ENCODE measurements around the gene PARD3B.

PARD3B gene

DNA sequence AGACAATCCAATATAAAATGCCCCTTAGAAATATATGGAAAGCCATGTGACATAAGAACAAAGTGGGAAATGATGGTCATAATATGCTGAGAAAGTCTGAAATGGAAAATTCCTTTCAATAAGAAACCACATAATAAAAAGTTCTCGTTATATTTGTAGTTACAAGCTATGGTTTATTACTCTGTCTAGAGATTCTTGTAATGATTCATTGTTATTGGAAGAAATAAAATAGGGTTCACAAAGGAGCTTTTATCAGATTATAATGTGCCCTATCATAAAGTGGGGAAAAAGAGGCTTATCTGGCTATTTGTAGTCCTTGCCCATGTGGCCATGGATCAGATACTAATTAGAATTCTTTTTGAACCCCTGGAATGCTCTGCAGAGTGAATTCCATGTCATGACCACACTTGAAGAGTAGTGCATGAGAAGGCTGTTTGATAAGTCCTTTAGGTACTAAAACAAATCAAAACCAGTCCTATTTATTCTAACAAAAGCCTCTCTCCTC, 716.3 kb downstream of the PARD3B start:
- no peak for TF ChIP-seq PAX5 (IDR thresholded peaks at IDR 0.05; ENCODE audit: insufficient read depth, low read length, severe bottlenecking)
- no peak for TF ChIP-seq POLR2AphosphoS5 (IDR thresholded peaks at IDR 0.05; ENCODE audit: low read depth, low read length)
- no peak for TF ChIP-seq POU2F2 (IDR thresholded peaks at IDR 0.05; ENCODE audit: low read depth, low read length)
- no peak for TF ChIP-seq SPI1 (IDR thresholded peaks at IDR 0.05; ENCODE audit: low read depth, low read length)
- TF ChIP-seq POLR2A (IDR thresholded peaks at IDR 0.05; ENCODE audit: low read depth, low read length), result no peak
- no peak for TF ChIP-seq TAF1 (IDR thresholded peaks at IDR 0.05; ENCODE audit: low read depth, low read length)
- DNase-seq (ENCODE audit: insufficient read length, low spot score) (no peak), FAIRE-seq (no peak)

DNA sequence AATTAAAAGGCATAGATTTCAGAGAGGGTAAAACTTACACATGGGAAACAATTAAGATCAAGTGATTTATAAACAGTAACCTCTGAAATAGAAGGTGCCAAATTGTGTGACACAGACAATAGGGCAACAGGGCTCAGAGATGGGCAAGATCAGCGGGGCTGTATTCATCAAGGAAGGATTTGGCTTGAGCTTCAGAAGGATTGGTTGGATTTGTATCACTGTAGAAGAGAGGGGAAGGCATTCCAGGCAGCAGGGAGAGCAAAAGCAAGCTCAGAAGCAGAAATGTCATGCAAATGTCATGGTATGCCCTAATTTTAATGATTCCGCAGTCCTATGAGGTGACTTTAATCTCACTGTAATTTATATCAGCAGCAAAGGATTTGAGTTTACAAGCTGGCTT, 722.0 kb downstream of the PARD3B start:
- no peak for FAIRE-seq

DNA sequence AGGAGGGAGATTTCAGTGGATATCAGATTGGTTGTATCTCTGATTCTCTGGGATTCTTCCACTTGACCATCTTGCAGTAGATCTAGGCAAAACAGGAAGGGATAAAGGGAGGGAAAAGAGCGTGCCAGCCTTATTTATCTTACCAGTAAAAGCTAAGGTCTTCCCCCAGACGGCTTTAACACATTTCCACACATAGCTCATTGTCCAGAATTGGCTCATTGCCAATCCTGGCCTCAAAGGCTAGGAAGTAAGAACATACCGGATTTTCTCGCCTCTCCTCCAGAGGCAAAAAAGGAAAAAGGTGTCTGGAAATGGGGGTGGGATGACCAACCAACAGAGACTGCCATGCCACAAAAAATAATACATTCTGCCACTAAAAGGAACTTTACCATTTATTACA, 725.4 kb downstream of the PARD3B start:
- FAIRE-seq (no peak), DNase-seq (ENCODE audit: insufficient read length, low spot score) (no peak)
- TF ChIP-seq PAX5 (IDR thresholded peaks at IDR 0.05; ENCODE audit: insufficient read depth, low read length, severe bottlenecking) (no peak), POLR2A (IDR thresholded peaks at IDR 0.05; ENCODE audit: low read depth, low read length) (no peak), TAF1 (IDR thresholded peaks at IDR 0.05; ENCODE audit: low read depth, low read length) (no peak), SPI1 (IDR thresholded peaks at IDR 0.05; ENCODE audit: low read depth, low read length) (no peak), POU2F2 (IDR thresholded peaks at IDR 0.05; ENCODE audit: low read depth, low read length) (no peak), POLR2AphosphoS5 (IDR thresholded peaks at IDR 0.05; ENCODE audit: low read depth, low read length) (no peak)

More for the DNA sequence above, 722.0 kb downstream of the PARD3B start:
- no peak for DNase-seq (ENCODE audit: insufficient read length, low spot score)
- TF ChIP-seq POLR2A (IDR thresholded peaks at IDR 0.05; ENCODE audit: low read depth, low read length) (no peak), POU2F2 (IDR thresholded peaks at IDR 0.05; ENCODE audit: low read depth, low read length) (no peak), TAF1 (IDR thresholded peaks at IDR 0.05; ENCODE audit: low read depth, low read length) (no peak), SPI1 (IDR thresholded peaks at IDR 0.05; ENCODE audit: low read depth, low read length) (no peak), POLR2AphosphoS5 (IDR thresholded peaks at IDR 0.05; ENCODE audit: low read depth, low read length) (no peak), PAX5 (IDR thresholded peaks at IDR 0.05; ENCODE audit: insufficient read depth, low read length, severe bottlenecking) (no peak)

DNA sequence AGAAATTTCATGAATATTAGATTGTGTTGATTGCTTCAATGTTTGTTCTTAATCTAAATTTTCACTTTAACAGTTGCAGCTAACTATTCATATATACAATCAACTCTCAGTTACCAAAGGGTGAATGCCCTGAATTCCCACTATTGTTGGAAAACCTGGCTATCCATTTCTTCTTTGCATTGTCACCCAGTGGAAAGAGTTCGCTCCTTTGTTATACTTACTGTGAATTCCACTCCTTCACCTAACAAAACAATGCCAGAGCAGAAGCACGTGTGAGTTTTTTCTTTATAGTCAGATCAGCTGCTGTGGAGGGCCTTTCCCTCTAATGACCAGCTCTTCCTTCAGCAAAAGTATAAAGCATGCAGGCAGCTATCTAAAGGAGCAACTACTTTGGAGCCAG, 727.9 kb downstream of the PARD3B start:
- TF ChIP-seq POLR2AphosphoS5 (IDR thresholded peaks at IDR 0.05; ENCODE audit: low read depth, low read length), result no peak
- no peak for TF ChIP-seq PAX5 (IDR thresholded peaks at IDR 0.05; ENCODE audit: insufficient read depth, low read length, severe bottlenecking)
- no peak for TF ChIP-seq TAF1 (IDR thresholded peaks at IDR 0.05; ENCODE audit: low read depth, low read length)
- no peak for TF ChIP-seq SPI1 (IDR thresholded peaks at IDR 0.05; ENCODE audit: low read depth, low read length)
- TF ChIP-seq POLR2A (IDR thresholded peaks at IDR 0.05; ENCODE audit: low read depth, low read length), result no peak
- TF ChIP-seq POU2F2 (IDR thresholded peaks at IDR 0.05; ENCODE audit: low read depth, low read length), result no peak

DNA sequence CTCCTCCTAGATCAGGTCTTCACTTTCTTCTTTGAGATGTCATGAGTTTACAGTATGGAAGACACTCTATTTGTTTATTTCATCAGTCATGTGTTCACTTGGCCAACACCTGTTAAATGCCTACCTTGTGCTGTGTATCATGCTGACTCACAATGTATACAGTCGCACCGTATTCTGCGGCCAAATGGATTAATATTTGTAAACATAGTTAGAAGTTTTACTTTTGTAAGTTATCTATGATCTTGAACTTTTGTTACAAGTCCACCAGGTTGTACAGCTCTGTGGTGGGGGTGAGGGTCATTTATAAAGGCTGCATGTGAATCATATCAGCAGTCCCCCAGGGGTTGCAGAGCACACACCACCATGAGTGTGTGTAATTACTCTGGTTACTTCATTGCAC, 728.4 kb downstream of the PARD3B start:
- FAIRE-seq (no peak), DNase-seq (ENCODE audit: insufficient read length, low spot score) (no peak)
- TF ChIP-seq POU2F2 (IDR thresholded peaks at IDR 0.05; ENCODE audit: low read depth, low read length), result no peak
- no peak for TF ChIP-seq TAF1 (IDR thresholded peaks at IDR 0.05; ENCODE audit: low read depth, low read length)
- no peak for TF ChIP-seq POLR2A (IDR thresholded peaks at IDR 0.05; ENCODE audit: low read depth, low read length)
- TF ChIP-seq POLR2AphosphoS5 (IDR thresholded peaks at IDR 0.05; ENCODE audit: low read depth, low read length), result no peak
- TF ChIP-seq PAX5 (IDR thresholded peaks at IDR 0.05; ENCODE audit: insufficient read depth, low read length, severe bottlenecking), result no peak
- no peak for TF ChIP-seq SPI1 (IDR thresholded peaks at IDR 0.05; ENCODE audit: low read depth, low read length)

More for the DNA sequence above, 727.9 kb downstream of the PARD3B start:
- no peak for DNase-seq (ENCODE audit: insufficient read length, low spot score)
- FAIRE-seq, result no peak

DNA sequence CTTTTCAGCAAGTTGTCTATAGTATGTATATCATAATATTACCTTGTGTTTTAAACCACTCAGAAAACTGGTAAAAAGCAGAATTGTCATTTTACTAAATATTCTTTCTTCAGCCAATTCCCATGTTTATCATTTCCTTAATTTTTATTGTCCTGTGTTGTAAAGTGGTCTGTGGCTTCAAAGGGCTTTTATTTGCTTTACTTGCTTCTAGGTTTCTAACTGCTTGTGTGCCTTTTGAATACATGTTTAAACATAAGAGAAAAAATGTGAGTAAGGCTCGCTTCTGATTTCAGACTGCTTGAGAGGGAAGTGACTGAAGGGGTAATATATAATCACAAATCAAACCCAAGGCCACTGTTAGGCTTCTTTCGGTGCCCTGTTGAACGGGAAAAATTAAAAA, 729.5 kb downstream of the PARD3B start:
- DNase-seq (ENCODE audit: insufficient read length, low spot score), result no peak
- TF ChIP-seq PAX5 (IDR thresholded peaks at IDR 0.05; ENCODE audit: insufficient read depth, low read length, severe bottlenecking), result no peak
- TF ChIP-seq POLR2A (IDR thresholded peaks at IDR 0.05; ENCODE audit: low read depth, low read length), result no peak
- TF ChIP-seq TAF1 (IDR thresholded peaks at IDR 0.05; ENCODE audit: low read depth, low read length), result no peak
- TF ChIP-seq SPI1 (IDR thresholded peaks at IDR 0.05; ENCODE audit: low read depth, low read length), result no peak
- no peak for FAIRE-seq

DNA sequence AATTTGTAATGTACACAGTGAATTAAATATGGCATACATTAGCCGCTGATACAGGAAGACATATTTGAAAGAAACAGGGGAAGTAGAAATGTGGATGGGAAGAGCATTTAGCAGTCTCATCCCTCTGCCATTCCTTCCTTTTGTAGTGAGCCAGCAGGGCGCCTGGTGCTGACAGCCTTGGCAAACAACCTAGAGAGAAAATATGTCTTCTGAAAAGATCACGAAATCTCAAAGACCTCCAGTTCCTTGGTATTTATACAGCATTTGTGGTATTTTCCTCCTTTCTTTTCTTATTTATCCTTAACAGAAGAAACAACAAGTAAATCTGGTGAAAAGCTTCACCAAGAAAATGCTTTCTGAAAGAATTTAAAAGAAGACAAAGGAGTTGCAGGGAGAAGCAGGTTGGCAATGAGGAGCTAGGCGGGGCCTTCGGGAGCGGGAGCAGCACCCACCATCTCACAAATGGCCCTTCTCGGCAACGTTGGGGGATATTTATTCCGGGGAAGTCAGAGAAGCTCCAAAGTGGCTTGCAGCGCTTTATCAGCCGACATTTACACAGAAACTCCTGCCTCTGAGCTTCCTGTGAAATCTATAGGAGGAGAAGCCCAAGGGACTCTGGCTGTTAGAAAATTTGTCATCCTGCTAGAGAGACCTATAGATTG, 731.0 kb downstream of the PARD3B start:
- TF ChIP-seq POLR2A (IDR thresholded peaks at IDR 0.05; ENCODE audit: low read depth, low read length) (no peak), TAF1 (IDR thresholded peaks at IDR 0.05; ENCODE audit: low read depth, low read length) (no peak), SPI1 (IDR thresholded peaks at IDR 0.05; ENCODE audit: low read depth, low read length) (no peak), POU2F2 (IDR thresholded peaks at IDR 0.05; ENCODE audit: low read depth, low read length) (no peak), POLR2AphosphoS5 (IDR thresholded peaks at IDR 0.05; ENCODE audit: low read depth, low read length) (no peak), PAX5 (IDR thresholded peaks at IDR 0.05; ENCODE audit: insufficient read depth, low read length, severe bottlenecking) (no peak)
- no peak for FAIRE-seq

DNA sequence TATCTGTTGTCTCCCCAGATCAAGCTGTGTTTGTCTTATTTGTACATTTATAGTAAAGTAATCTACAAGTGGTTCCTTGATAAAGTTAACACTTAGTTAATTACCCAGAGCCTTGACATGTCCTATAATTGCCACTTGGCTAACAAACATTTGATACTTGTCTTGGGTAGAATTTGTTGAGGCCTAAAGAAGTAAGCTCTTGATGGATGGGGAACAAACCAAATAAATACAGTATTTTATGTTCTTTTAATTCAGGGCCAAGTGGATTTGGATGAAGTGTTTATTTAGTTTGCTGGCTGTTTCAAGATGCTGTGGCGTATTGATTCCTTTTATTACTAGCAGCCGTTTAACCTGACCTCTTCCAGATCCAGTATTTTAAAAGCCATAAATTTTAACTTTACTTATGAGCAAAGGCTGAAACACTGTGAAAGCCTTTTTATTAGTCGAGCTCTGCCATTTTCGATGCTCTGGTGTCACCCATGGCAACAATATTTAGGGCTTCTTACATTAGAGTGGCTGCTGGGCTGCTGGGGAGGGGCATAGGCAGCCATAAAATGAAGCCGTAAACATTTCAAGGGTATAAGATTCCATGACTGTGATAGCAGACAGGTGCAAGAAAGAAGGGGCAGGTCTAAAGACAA, 735.4 kb downstream of the PARD3B start:
- no peak for DNase-seq (ENCODE audit: insufficient read length, low spot score)
- TF ChIP-seq SPI1 (IDR thresholded peaks at IDR 0.05; ENCODE audit: low read depth, low read length), result no peak
- TF ChIP-seq POU2F2 (IDR thresholded peaks at IDR 0.05; ENCODE audit: low read depth, low read length), result no peak
- TF ChIP-seq POLR2A (IDR thresholded peaks at IDR 0.05; ENCODE audit: low read depth, low read length), result no peak
- no peak for TF ChIP-seq PAX5 (IDR thresholded peaks at IDR 0.05; ENCODE audit: insufficient read depth, low read length, severe bottlenecking)
- TF ChIP-seq TAF1 (IDR thresholded peaks at IDR 0.05; ENCODE audit: low read depth, low read length), result no peak
- no peak for TF ChIP-seq POLR2AphosphoS5 (IDR thresholded peaks at IDR 0.05; ENCODE audit: low read depth, low read length)
- no peak for FAIRE-seq

More for the DNA sequence above, 731.0 kb downstream of the PARD3B start:
- DNase-seq (ENCODE audit: insufficient read length, low spot score), result no peak

DNA sequence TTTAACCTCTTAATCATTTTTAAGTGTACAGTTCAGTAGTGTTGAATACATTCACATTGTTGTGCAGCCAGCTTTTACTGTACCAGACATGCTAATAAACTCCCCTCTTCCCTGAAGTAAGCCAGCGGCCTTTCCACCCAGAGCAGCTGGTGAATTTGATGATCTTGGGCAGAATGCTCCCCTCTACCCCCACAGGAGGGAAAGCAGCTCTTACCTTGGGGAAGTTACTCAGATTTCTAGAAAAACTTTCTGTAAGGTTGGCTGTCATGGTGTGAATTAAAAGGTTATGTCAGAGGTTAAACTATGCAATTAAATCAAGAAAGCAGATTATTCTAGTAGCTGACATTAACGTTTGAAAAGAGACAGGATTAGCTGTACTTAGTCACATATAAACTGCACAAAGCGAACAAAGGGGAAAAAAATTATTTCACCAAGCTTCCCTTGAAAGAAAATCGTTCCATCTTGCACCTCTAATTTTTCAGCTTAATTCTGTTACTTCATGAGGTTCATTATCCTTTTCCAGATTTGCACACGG, 738.5 kb downstream of the PARD3B start:
- DNase-seq (ENCODE audit: insufficient read length, low spot score), result no peak
- TF ChIP-seq POU2F2 (IDR thresholded peaks at IDR 0.05; ENCODE audit: low read depth, low read length), result no peak
- TF ChIP-seq POLR2AphosphoS5 (IDR thresholded peaks at IDR 0.05; ENCODE audit: low read depth, low read length), result no peak
- no peak for TF ChIP-seq SPI1 (IDR thresholded peaks at IDR 0.05; ENCODE audit: low read depth, low read length)
- no peak for TF ChIP-seq POLR2A (IDR thresholded peaks at IDR 0.05; ENCODE audit: low read depth, low read length)
- FAIRE-seq, result no peak

All from GM12891 (cell line).